Omental fat pad (tissue), 4 donors: ENCODE data around the gene TRPC4. TPM values are rescaled to one million over a fixed set of nuclear protein-coding genes. Genes with fewer than 3 reads are reported as not detected.
A peak's percentile ranks its signal among the peaks of the same experiment; 100 is the strongest.

ENCODE experiments used
- ATAC-seq: fragments of 150-250 bp; one replicate; pipeline ENCODE4 v1.9.1; 2016; ENCODE audit warnings: mild to moderate bottlenecking, moderate library complexity; ENCODE audit not compliant: low FRiP score
- DNase-seq: peaks from one replicate; pipeline ENCODE4 v3.0.0-alpha.2; 2019; ENCODE audit warnings: low spot score
- total RNA-seq, 4 donors: library from RNA; depleted of rRNA; stranded (reverse); fragments of >200 nt; gene quantifications; one replicate each; pipeline ENCODE4 v1.1.0, GENCODE V29; 2016
- TF ChIP-seq, protein P1 (sequence below), 3 donors: fragments of 450-650 bp; IDR thresholded peaks; one replicate each; pipeline ENCODE4 v1.5.1; 2016 to 2017; ENCODE audit warnings: antibody characterized with exemption in 3 of 3, mild to moderate bottlenecking in 3 of 3, moderate library complexity in 2 of 3

The TRPC4 gene
- total RNA-seq, 4 donors from 2014 or later: 0.56 to 1.4 (median 0.95) TPM

DNA sequence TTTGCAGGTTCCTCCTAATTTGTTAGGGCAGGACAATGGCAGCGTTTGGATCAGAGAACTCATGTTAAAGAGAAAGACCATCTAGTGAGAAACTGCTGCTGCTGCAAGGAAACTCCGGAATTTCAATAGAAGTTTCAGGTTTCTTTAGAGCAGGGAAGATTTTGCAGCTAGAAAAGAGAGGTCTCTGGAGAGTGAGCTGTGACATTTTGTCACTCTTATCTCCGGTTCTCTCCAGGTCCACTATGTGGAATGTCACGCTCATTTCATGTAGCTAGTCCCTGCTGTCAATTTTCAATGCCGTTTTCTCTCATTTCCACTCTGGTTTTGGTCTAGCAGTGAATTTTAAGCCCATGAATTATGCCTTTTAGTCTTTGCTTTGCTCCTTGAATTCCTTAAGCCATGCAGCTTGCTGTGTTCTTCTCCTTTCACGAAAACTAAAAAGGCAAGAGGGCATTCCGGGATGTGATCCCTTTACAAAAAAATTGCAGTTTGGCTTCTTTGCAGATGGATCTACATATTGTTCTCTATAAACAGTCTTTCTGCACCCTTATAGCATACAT is 224.3 kb downstream of the TRPC4 start:
- DNase-seq (no peak), ATAC-seq (no peak)
- TF ChIP-seq, protein P1, sequence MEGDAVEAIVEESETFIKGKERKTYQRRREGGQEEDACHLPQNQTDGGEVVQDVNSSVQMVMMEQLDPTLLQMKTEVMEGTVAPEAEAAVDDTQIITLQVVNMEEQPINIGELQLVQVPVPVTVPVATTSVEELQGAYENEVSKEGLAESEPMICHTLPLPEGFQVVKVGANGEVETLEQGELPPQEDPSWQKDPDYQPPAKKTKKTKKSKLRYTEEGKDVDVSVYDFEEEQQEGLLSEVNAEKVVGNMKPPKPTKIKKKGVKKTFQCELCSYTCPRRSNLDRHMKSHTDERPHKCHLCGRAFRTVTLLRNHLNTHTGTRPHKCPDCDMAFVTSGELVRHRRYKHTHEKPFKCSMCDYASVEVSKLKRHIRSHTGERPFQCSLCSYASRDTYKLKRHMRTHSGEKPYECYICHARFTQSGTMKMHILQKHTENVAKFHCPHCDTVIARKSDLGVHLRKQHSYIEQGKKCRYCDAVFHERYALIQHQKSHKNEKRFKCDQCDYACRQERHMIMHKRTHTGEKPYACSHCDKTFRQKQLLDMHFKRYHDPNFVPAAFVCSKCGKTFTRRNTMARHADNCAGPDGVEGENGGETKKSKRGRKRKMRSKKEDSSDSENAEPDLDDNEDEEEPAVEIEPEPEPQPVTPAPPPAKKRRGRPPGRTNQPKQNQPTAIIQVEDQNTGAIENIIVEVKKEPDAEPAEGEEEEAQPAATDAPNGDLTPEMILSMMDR (IDR thresholded peaks at IDR 0.05): no peak

DNA sequence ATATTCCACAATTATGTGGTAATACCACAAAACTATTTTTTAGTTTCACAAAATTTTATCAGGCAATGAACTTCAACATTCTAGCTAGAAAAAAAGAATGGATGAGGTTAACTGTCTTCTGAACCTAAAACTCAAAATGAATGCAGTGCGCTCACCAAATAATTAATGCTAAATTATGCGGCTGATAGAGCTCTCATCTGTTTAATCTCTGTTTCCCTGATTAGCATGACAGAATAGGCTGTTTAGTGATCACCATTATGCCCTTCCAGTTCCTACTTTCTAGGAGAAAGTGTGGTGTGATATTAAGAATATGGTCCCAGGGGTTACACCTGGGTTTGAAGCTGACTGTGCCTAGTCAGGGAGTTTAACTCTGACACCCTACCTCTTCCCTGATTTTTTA is 228.2 kb downstream of the TRPC4 start:
- no peak for ATAC-seq
- TF ChIP-seq, protein P1 (IDR thresholded peaks at IDR 0.05): no peak
- no peak for DNase-seq

DNA sequence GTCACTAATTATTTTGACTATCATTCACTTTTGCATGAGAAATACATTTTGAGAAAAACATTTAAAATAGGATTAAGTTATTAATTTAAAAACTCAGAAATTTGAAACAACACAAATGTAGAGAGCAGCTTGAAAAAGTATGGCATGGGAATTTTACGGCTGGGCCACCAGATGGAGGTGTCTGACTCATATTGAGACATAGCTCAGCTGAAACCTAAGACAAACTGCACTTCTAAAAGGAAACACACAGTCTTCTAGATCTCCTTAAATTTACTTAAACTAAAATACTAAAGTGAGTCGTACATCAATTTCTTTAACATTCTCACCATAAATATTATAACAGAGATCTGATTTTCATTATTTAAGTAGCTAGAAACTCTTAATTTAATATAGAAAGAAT is 229.1 kb downstream of the TRPC4 start:
- ATAC-seq: no peak
- no peak for DNase-seq
- TF ChIP-seq, protein P1 (IDR thresholded peaks at IDR 0.05): no peak

DNA sequence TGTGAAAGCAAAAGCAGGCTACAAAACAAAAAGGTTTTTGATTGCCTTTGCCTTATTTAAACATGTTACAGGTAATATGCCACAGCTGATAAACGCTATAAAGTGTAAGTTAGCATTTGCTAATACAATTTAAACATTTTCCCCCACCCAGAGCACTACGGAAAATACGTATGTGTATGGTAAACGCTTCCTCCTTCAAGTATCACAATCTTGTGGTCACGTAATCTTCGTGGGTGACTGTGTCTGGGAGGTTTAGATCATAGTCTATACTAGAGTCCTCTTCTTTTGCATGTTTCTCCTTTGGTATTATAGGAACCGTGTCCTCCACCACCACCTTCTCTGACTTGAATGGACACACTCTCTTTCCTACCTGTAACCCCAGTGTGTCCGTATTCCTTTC is 232.9 kb downstream of the TRPC4 start:
- TF ChIP-seq, protein P1 (IDR thresholded peaks at IDR 0.05): no peak
- no peak for ATAC-seq

DNA sequence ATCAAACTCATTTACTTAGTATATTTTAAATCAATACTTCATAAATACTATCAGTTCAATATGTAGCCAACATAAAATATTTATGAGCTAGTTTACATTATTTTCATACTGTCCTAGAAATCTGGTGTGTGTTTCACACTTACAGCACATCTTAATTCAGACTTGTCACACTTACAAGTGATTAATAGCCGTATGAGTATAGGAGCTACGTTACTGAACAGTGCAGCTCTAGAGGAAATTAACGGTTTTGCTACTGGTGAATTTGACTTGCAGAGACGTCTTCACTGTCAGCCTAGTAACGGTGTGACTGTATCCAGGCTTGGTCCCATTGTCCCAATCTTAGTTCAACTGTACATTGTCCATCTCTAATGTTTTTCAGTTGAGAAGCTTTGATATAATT is 237.3 kb downstream of the TRPC4 start:
- ATAC-seq (no peak), DNase-seq (no peak)
- TF ChIP-seq, protein P1 (IDR thresholded peaks at IDR 0.05): no peak

More for the DNA sequence above, 232.9 kb downstream of the TRPC4 start:
- no peak for DNase-seq

DNA sequence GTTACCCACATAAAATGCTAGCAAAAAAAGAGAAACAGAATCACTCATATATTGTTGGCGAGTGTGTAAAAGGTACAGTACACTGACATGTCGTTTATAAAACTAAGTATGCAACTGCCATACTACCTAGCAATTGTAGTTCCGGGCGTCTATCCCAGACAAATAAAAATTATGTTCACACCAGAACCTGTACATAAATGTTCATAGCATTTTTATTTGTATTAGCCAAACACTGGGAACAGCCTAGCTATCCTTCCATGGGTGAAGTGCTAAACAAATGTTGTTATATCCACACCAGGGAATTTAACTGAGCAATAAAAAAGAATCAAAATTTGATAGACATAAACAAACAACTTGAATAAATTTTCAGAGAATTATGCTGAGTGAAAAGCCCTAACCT is 242.1 kb downstream of the TRPC4 start:
- no peak for ATAC-seq
- DNase-seq: no peak
- TF ChIP-seq, protein P1 (IDR thresholded peaks at IDR 0.05): no peak

DNA sequence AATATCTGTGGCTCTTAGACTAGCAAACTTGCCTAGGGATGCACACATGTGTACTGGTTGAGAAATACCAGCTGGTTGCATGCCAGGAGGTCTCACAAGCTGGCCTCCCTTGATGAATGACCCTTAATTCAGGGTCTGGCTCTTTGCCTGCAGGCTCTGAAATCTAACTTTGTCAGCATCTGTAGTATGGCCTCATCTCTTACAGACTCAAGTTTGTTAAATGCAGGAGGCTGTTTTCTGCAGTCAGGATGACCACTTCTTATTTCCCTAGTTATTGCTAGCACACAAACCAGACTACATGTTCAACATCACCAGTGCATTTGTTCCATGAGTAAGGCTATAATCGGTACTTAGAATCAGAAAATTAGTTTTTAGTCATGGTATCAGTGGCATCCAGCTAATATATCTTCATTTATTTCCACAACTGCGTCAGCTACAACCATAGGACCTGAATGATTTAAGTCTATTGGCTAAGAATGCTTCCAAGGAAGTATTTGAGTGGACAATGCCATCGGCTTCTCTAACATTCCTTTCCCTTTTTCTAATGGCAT is 247.7 kb downstream of the TRPC4 start:
- ATAC-seq (peak; percentile 57), DNase-seq (peak; percentile 22)
- TF ChIP-seq, protein P1 (IDR thresholded peaks at IDR 0.05): no peak
